K562 (cell line): ENCODE data around the gene CACNG3. TPM values are rescaled to one million over a fixed set of nuclear protein-coding genes. Genes with fewer than 3 reads are reported as not detected.

Experiments
- ATAC-seq: fragments of 200-7000 bp; cut with Tn5 transposase; 3 replicates; pipeline ENCODE4 v1.9.1; 2020; ENCODE audit warnings: moderate library complexity
- BruUV-seq: library from RNA; stranded (reverse); fragments of 400-500 nt; replicated peaks from 2 replicates; lab custom pipeline; 2021; lab: Mats Ljungman, UMichigan
- CTCF ChIA-PET: fragments of 300-600 bp; formaldehyde crosslinking; extraction: SDS; loops from one replicate; lab custom pipeline; 2021; ENCODE audit warnings: low intra/inter-chr PET ratio; lab: Yijun Ruan, JAX
- POLR2A ChIA-PET: fragments of 300-600, 350-650 bp; sonication (Branson Sonifier 250); formaldehyde crosslinking; extraction: SDS; loops from one replicate; lab custom pipeline; 2021; ENCODE audit warnings: antibody characterized with exemption, inconsistent platforms; lab: Yijun Ruan, JAX
- DNase-seq, 4 experiments: peaks; one replicate each; pipeline versions ENCODE4 v3.0.0 to v3.0.0-alpha.2; 2011 to 2018; ENCODE audit warnings: low spot score in 3 of 4, mixed read lengths in 3 of 4; ENCODE audit errors: extremely low read depth in 1 of 4
- FAIRE-seq: peaks from 2 replicates; lab custom pipeline; 2011; peaks lifted over from hg19 to GRCh38; lab: Jason Lieb, UNC
- H2AFZ ChIP-seq: 2 replicates; pipeline ENCODE4 v1.6.0; 2011; ENCODE audit warnings: low read depth, low read length, control low read depth, inconsistent platforms
- H3K27ac ChIP-seq: fragments of 200-600 bp; 3 replicates; pipeline ENCODE4 v1.8.0; 2011; ENCODE audit warnings: low read depth, mild to moderate bottlenecking, control low read depth, inconsistent platforms, low read length, moderate library complexity, mixed read lengths; ENCODE audit errors: extremely low read depth
- H3K27me3 ChIP-seq, 2 experiments: fragments of 300-600 bp in 1 of 2; 2 replicates in 1 of 2; 3 replicates in 1 of 2; pipeline versions ENCODE4 v1.6.0 to v1.8.0; 2011; ENCODE audit warnings: inconsistent platforms in 2 of 2, low read length in 2 of 2, mild to moderate bottlenecking in 1 of 2, mixed read lengths in 1 of 2, moderate library complexity in 1 of 2; ENCODE audit not compliant: control insufficient read depth in 2 of 2, insufficient read depth in 2 of 2
- H3K36me3 ChIP-seq: fragments of 300-600 bp; 3 replicates; pipeline ENCODE4 v1.8.0; 2011; ENCODE audit warnings: mild to moderate bottlenecking, low read length, inconsistent platforms; ENCODE audit not compliant: control insufficient read depth, insufficient read depth
- H3K4me1 ChIP-seq, 2 experiments: fragments of 200-600 bp in 1 of 2; replicated peaks in 1 of 2; 2 replicates in 1 of 2; 3 replicates in 1 of 2; pipeline versions ENCODE4 v1.5.1 to v1.8.0; 2011; ENCODE audit warnings: inconsistent platforms in 2 of 2, low read length in 2 of 2, mild to moderate bottlenecking in 1 of 2, mixed read lengths in 1 of 2, moderate library complexity in 1 of 2; ENCODE audit not compliant: control insufficient read depth in 2 of 2, insufficient read depth in 2 of 2
- H3K4me2 ChIP-seq: 2 replicates; pipeline ENCODE4 v1.6.1; 2011; ENCODE audit warnings: low read length, control low read depth, inconsistent platforms, mixed read lengths; ENCODE audit not compliant: insufficient read depth
- H3K4me3 ChIP-seq: fragments of 200-600 bp; sonication (generic), shearing (Covaris generic); 2 replicates; pipeline ENCODE4 v1.5.1; 2016; ENCODE audit warnings: control low read depth, inconsistent platforms
- H3K79me2 ChIP-seq: fragments of 200-600 bp; 3 replicates; pipeline ENCODE4 v1.8.0; 2011; ENCODE audit warnings: low read length, inconsistent platforms; ENCODE audit not compliant: control insufficient read depth, insufficient read depth
- H3K9ac ChIP-seq, 2 experiments: 2 replicates each; pipeline versions ENCODE4 v1.6.0 to v1.6.1; 2011; ENCODE audit warnings: low read depth in 2 of 2, low read length in 2 of 2, control low read depth in 1 of 2, inconsistent platforms in 1 of 2, mild to moderate bottlenecking in 1 of 2, mixed read lengths in 1 of 2; ENCODE audit not compliant: insufficient read depth in 1 of 2
- H3K9me1 ChIP-seq: one replicate; pipeline ENCODE4 v1.6.0; 2011; ENCODE audit warnings: inconsistent platforms, mild to moderate bottlenecking, low read length, moderate library complexity; ENCODE audit not compliant: control insufficient read depth, insufficient read depth
- H3K9me3 ChIP-seq: replicated peaks from 2 replicates; pipeline ENCODE4 v1.5.1; 2011; ENCODE audit warnings: low read depth, low read length, inconsistent platforms; ENCODE audit not compliant: control insufficient read depth, insufficient read depth
- H4K20me1 ChIP-seq: replicated peaks from 2 replicates; pipeline ENCODE4 v1.6.1; 2011; ENCODE audit warnings: low read length, inconsistent platforms, mixed read lengths; ENCODE audit not compliant: control insufficient read depth, insufficient read depth
- GTF2A2 ChIP-seq: IDR thresholded peaks from 2 replicates; pipeline ENCODE4 v1.6.1; 2016; ENCODE audit warnings: mild to moderate bottlenecking, missing genetic modification characterization, missing compliant biosample characterization
- HMGN3 ChIP-seq: IDR thresholded peaks from 2 replicates; pipeline ENCODE4 v1.6.1; 2011; ENCODE audit warnings: borderline replicate concordance, low read depth, mild to moderate bottlenecking, mixed read lengths, low read length; ENCODE audit not compliant: insufficient read length; ENCODE audit errors: extremely low read depth
- MED1 ChIP-seq: sonication (generic); formaldehyde crosslinking; IDR thresholded peaks from 2 replicates; pipeline ENCODE4 v1.8.1; 2023; ENCODE audit warnings: missing genetic modification reagents, borderline replicate concordance
- NELFE ChIP-seq: IDR thresholded peaks from 2 replicates; pipeline ENCODE4 v1.6.1; 2011; ENCODE audit warnings: mild to moderate bottlenecking; ENCODE audit not compliant: insufficient read depth, insufficient read length
- NFYB ChIP-seq: IDR thresholded peaks from 2 replicates; pipeline ENCODE4 v1.6.1; 2011; ENCODE audit warnings: mild to moderate bottlenecking, moderate library complexity; ENCODE audit not compliant: insufficient read length; ENCODE audit errors: extremely low read depth
- POLR2G ChIP-seq: fragments of 200-400 bp; formaldehyde crosslinking; IDR thresholded peaks from 2 replicates; pipeline ENCODE4 v1.6.1; 2017; ENCODE audit warnings: low read depth, mild to moderate bottlenecking, antibody characterized with exemption, low read length, moderate library complexity
- TOE1 ChIP-seq, 2 experiments: fragments of 450-650 bp in 1 of 2; sonication (generic) in 1 of 2; formaldehyde crosslinking in 1 of 2; IDR thresholded peaks; 2 replicates each; pipeline versions ENCODE4 v1.7.1 to v1.8.0; 2016 to 2022; ENCODE audit warnings: borderline replicate concordance in 2 of 2, mild to moderate bottlenecking in 2 of 2, antibody characterized with exemption in 1 of 2, inconsistent platforms in 1 of 2, low read depth in 1 of 2, missing genetic modification reagents in 1 of 2, moderate library complexity in 1 of 2
- ZKSCAN1 ChIP-seq: fragments of 150-350 bp; IDR thresholded peaks from 2 replicates; pipeline ENCODE4 v1.6.1; 2016; ENCODE audit warnings: low read depth, low read length
- ZSCAN29 ChIP-seq: fragments of 450-650 bp; IDR thresholded peaks from 2 replicates; pipeline ENCODE4 v1.6.1; 2017
- WGBS: fragments of 100-300 bp; shearing (Covaris generic); methylation state at CpG from one replicate; pipeline ENCODE4 v1.1.6; 2016; ENCODE audit warnings: low coverage, mixed read lengths; ENCODE audit not compliant: insufficient coverage; ENCODE audit errors: missing lambda C conversion rate; 5-methylcytosine and 5-hydroxymethylcytosine counted together
- in situ Hi-C: fragments of 300-500 bp; cut with MboI; formaldehyde crosslinking; loops from 4 replicates; pipeline ENCODE4 v1.15.0; 2018; ENCODE audit warnings: inconsistent platforms, mixed read lengths
- intact Hi-C: fragments of 100-400 bp; cut with micrococcal nuclease; formaldehyde crosslinking; loops from 2 replicates; pipeline ENCODE4 v1.14.2; 2022
- polyA plus RNA-seq, 8 experiments: library from polyadenylated mRNA; depleted of rRNA in 4 of 8; stranded (reverse) in 5 of 8; unstranded in 3 of 8; fragments of >200 nt; fragmentation: Nextera tagmentation in 2 of 8; fragmentation: Illumina TruSeq in 1 of 8; extraction: Ambion mirVana in 2 of 8; extraction: Trizol in 1 of 8; gene quantifications; 2 replicates each; pipeline versions ENCODE4 v1.2.1 to v1.2.3, GENCODE V29; 2011 to 2014; ENCODE audit warnings: inconsistent platforms in 1 of 8, missing spikeins in 1 of 8
- total RNA-seq, 7 experiments: library from RNA; depleted of rRNA in 6 of 7; stranded (reverse); fragments of >200 nt in 6 of 7; fragmentation: Illumina TruSeq in 2 of 7; extraction: Trizol in 2 of 7; gene quantifications; 2 replicates each; pipeline versions ENCODE4 v1.2.1 to v1.2.3, GENCODE V29; 2011 to 2021; ENCODE audit warnings: low replicate concordance in 1 of 7
- TF ChIP-seq, protein P1 (sequence below), 3 experiments: fragments of 200-800 bp in 1 of 3; sonication (Bioruptor generic) in 1 of 3; sonication (generic) in 1 of 3; formaldehyde crosslinking in 1 of 3; IDR thresholded peaks; 2 replicates each; pipeline versions ENCODE4 v1.6.1 to v1.8.0; 2016 to 2022; ENCODE audit warnings: mild to moderate bottlenecking in 2 of 3, missing compliant biosample characterization in 2 of 3, missing genetic modification characterization in 2 of 3, missing genetic modification reagents in 1 of 3
- TF ChIP-seq, protein P2 (sequence below): fragments of 450-650 bp; formaldehyde crosslinking; IDR thresholded peaks from 2 replicates; pipeline ENCODE4 v1.4.0; 2020; ENCODE audit warnings: mild to moderate bottlenecking, mixed read lengths

CACNG3 gene
- total and polyA plus RNA-seq, 9 of the 15 experiments (the other 6 are each of a cell fraction or from before 2014, with no cell fraction given), result not detected

- H2AFZ ChIP-seq, result no peak overlapping the region
- no TSS peak for BruUV-seq
Measured at GRCh38 chr16:24279982-24280515, 23.9 kb downstream of the CACNG3 start.

DNA sequence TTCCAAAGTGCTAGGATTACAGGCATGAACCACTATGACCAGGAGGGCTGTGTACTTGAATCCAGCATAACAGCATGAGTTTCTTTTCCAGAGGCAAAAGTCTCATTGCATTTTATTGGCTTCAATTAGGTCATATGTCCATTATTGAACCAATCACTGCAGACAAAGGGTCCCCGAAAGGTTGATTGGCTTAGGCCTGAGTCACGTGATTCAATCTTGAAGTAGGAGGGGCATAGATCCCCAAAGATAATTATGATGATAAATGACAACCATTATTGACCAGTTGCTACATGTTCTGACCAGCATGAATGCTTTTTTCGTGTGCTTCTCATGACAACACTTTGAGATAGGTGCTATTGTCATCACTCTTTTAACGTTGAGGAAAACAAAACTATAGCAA, 25.3 kb downstream of the CACNG3 start:
- ChIA-PET CTCF (no interaction called here), POLR2A (interaction anchor here (0.6 kb wide), 1 partner anchor 976 kb away, joined by 3 read pairs; no protein-coding TSS in a partner anchor)
- H3K9me3 ChIP-seq, result no peaks in the 10 kb centered on the region
- no peaks in the 10 kb centered on the region for H3K79me2 ChIP-seq
- no TSS peak for BruUV-seq
- H3K4me2 ChIP-seq, result no peak overlapping the region
- in situ Hi-C loops, result no loop called here
- no peak for DNase-seq
- H3K27me3 ChIP-seq, result peaks cover 13 to 14% of the 10 kb centered on the region in 2 experiments
- intact Hi-C loops, result no loop called here
- H3K4me3 ChIP-seq, result no peak overlapping the region
- no peaks in the 10 kb centered on the region for H3K36me3 ChIP-seq
- FAIRE-seq, result no peak
- H4K20me1 ChIP-seq, result no peaks in the 10 kb centered on the region
- no peaks in the 10 kb centered on the region for H3K4me1 ChIP-seq
- ATAC-seq, result no peak
- no peaks in the 10 kb centered on the region for H3K9me1 ChIP-seq
- 4% methylated on average over 4 of the region's 4 CpGs for WGBS
- no peak overlapping the region for H3K9ac ChIP-seq
- H3K27ac ChIP-seq, result no peak overlapping the region
- no peak overlapping the region for H2AFZ ChIP-seq
- TF ChIP-seq TOE1 (IDR thresholded peaks at IDR 0.05; ENCODE audit: borderline replicate concordance) (peak; percentile 72; the same call in 1 of the 2 replicates), TOE1 (CRISPR knock-in tag; IDR thresholded peaks at IDR 0.05; ENCODE audit: borderline replicate concordance, low read depth) (no peak), HMGN3 (no peak), GTF2A2 (tag) (no peak), NELFE (no peak), ZKSCAN1 (no peak), POLR2G (no peak), NFYB (peak; percentile 44)
- TF ChIP-seq, protein P1, sequence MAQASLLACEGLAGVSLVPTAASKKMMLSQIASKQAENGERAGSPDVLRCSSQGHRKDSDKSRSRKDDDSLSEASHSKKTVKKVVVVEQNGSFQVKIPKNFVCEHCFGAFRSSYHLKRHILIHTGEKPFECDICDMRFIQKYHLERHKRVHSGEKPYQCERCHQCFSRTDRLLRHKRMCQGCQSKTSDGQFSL (CRISPR knock-in tag; IDR thresholded peaks at IDR 0.05), result no peak
- TF ChIP-seq, protein P1 (tag; IDR thresholded peaks at IDR 0.05), result no peak
- TF ChIP-seq, protein P2, sequence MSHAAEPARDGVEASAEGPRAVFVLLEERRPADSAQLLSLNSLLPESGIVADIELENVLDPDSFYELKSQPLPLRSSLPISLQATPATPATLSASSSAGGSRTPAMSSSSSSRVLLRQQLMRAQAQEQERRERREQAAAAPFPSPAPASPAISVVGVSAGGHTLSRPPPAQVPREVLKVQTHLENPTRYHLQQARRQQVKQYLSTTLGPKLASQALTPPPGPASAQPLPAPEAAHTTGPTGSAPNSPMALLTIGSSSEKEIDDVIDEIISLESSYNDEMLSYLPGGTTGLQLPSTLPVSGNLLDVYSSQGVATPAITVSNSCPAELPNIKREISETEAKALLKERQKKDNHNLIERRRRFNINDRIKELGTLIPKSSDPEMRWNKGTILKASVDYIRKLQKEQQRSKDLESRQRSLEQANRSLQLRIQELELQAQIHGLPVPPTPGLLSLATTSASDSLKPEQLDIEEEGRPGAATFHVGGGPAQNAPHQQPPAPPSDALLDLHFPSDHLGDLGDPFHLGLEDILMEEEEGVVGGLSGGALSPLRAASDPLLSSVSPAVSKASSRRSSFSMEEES (CRISPR knock-in tag), result peak; percentile 91

More at GRCh38 chr16:24279982-24280515, 23.9 kb downstream of the CACNG3 start:
- no peaks in the 10 kb centered on the region for H4K20me1 ChIP-seq
- intact Hi-C loops, result no loop called here
- H3K4me1 ChIP-seq, result no peaks in the 10 kb centered on the region
- H3K9ac ChIP-seq, result no peak overlapping the region
- H3K27ac ChIP-seq, result no peak overlapping the region
- no peaks in the 10 kb centered on the region for H3K9me1 ChIP-seq
- CTCF ChIA-PET, result no interaction called here
- WGBS, result under 1% methylated on average over 8 of the region's 8 CpGs
- DNase-seq (no peak), FAIRE-seq (no peak), ATAC-seq (no peak)
- in situ Hi-C loops, result no loop called here
- no peaks in the 10 kb centered on the region for H3K79me2 ChIP-seq
- POLR2A ChIA-PET, result interaction anchor here (0.8 to 0.9 kb wide), 3 partner anchors 8 to 27 kb away, joined by 3 read pairs; no protein-coding TSS in a partner anchor
- H3K4me2 ChIP-seq, result no peak overlapping the region
- TF ChIP-seq MED1 (CRISPR knock-in tag), result no peak
- no peak for TF ChIP-seq ZSCAN29
- no peak overlapping the region for H3K4me3 ChIP-seq
- no peaks in the 10 kb centered on the region for H3K36me3 ChIP-seq
- no peaks in the 10 kb centered on the region for H3K9me3 ChIP-seq
- H3K27me3 ChIP-seq, result peaks cover 13 to 14% of the 10 kb centered on the region in 2 experiments
